Measurements from ENCODE around the gene TSPYL6. TPM values are rescaled to one million over a fixed set of nuclear protein-coding genes. Genes with fewer than 3 reads are reported as not detected.
A peak's percentile ranks its signal among the peaks of the same experiment; 100 is the strongest.

The TSPYL6 gene
- total RNA-seq, 1 experiment from 2014 or later: not detected

GRCh38 chr2:54206596-54206995, 49.4 kb downstream of the TSPYL6 start:
- no peak for TF ChIP-seq EZH2 (IDR thresholded peaks at IDR 0.05; ENCODE audit: low read length, unreplicated experiment)
- peak; percentile 84 for TF ChIP-seq CTCF (conservative IDR thresholded peaks at IDR 0.05; ENCODE audit: low read depth, low read length)
- peak; percentile 68 for DNase-seq
- POLR2A ChIA-PET (ENCODE audit: unreplicated experiment): no interaction called here
- H3K9me3 ChIP-seq (ENCODE audit: low read length): no peaks in the 10 kb centered on the region
- H3K79me2 ChIP-seq (ENCODE audit: low read length): no peaks in the 10 kb centered on the region
- intact Hi-C loops (cut with micrococcal nuclease): loop anchor here (10.0 kb wide), 2 partner anchors 108 to 248 kb away; partner anchors contain the start of gene SPTBN1
- no peaks in the 10 kb centered on the region for H3K36me3 ChIP-seq (ENCODE audit: low read depth, low read length)
- H3K4me3 ChIP-seq (ENCODE audit: low read length): no peak overlapping the region
- no peaks in the 10 kb centered on the region for H3K27me3 ChIP-seq (ENCODE audit: low read length)
- H3K4me1 ChIP-seq (ENCODE audit: insufficient read depth, low read length): no peaks in the 10 kb centered on the region
- CTCF ChIA-PET: interaction anchor here (0.5 to 1.2 kb wide), 5 partner anchors 88 to 498 kb away, joined by 3 to 6 read pairs (median 3); a partner anchor contains a TSS
- no peak overlapping the region for H3K4me2 ChIP-seq (ENCODE audit: low read length)
- peak; percentile 46; the same call in 1 of the 2 replicates for ATAC-seq
- H3K27ac ChIP-seq (ENCODE audit: low read length): no peak overlapping the region
- H2AFZ ChIP-seq (ENCODE audit: low read length): no peak overlapping the region
- no peak overlapping the region for H3K9ac ChIP-seq (ENCODE audit: low read length)
- H4K20me1 ChIP-seq (ENCODE audit: low read length): no peaks in the 10 kb centered on the region
- BruUV-seq (replicated peaks): no TSS peak
- no peaks in the 10 kb centered on the region for H3F3A ChIP-seq (ENCODE audit: low read length, unreplicated experiment)
- H3K9me2 ChIP-seq (replicated peaks; ENCODE audit: low read length): no peaks in the 10 kb centered on the region

- no peak for DNase-seq
- POLR2A ChIA-PET (ENCODE audit: unreplicated experiment): no interaction called here
- Histone ChIP-seq H3K4me2 (ENCODE audit: low read length) (no peak overlapping the region), H3F3A (ENCODE audit: low read length, unreplicated experiment) (no peaks in the 10 kb centered on the region), H3K9me3 (ENCODE audit: low read length) (no peaks in the 10 kb centered on the region), H3K27me3 (ENCODE audit: low read length) (no peaks in the 10 kb centered on the region), H3K79me2 (ENCODE audit: low read length) (no peaks in the 10 kb centered on the region), H2AFZ (ENCODE audit: low read length) (no peak overlapping the region), H3K4me1 (ENCODE audit: insufficient read depth, low read length) (no peaks in the 10 kb centered on the region), H3K4me3 (ENCODE audit: low read length) (no peak overlapping the region), H3K9ac (ENCODE audit: low read length) (no peak overlapping the region), H3K27ac (ENCODE audit: low read length) (no peak overlapping the region), H3K9me2 (replicated peaks; ENCODE audit: low read length) (no peaks in the 10 kb centered on the region), H4K20me1 (ENCODE audit: low read length) (no peaks in the 10 kb centered on the region), H3K36me3 (ENCODE audit: low read depth, low read length) (no peaks in the 10 kb centered on the region)
- CTCF ChIA-PET: no interaction called here
- intact Hi-C loops (cut with micrococcal nuclease): loop anchor here (10.0 kb wide), 2 partner anchors 110 to 250 kb away; partner anchors contain the start of gene SPTBN1
- no peak for ATAC-seq
- TF ChIP-seq EZH2 (IDR thresholded peaks at IDR 0.05; ENCODE audit: low read length, unreplicated experiment): no peak
- TF ChIP-seq EZH2phosphoT487 (IDR thresholded peaks at IDR 0.05; ENCODE audit: borderline replicate concordance, low read length): no peak
- TF ChIP-seq CTCF (conservative IDR thresholded peaks at IDR 0.05; ENCODE audit: low read depth, low read length): no peak
- BruUV-seq (replicated peaks): no TSS peak
Measured at GRCh38 chr2:54204476-54204875, 51.6 kb downstream of the TSPYL6 start.

Other genes with a start within 250 kb of the TSPYL6 start
- 2.9 and 8.3 TPM in 2 replicates for gene ACYP2, start 140.6 kb downstream of the TSPYL6 start, total RNA-seq (2014; rRNA removed)
- 202 and 235 TPM in 2 replicates for gene SPTBN1, start 200.1 kb upstream of the TSPYL6 start, total RNA-seq (2014; rRNA removed)

Measured in PC-3 (cell line).